K562 (cell line): ENCODE measurements around the gene HOXC5. TPM values are rescaled to one million over a fixed set of nuclear protein-coding genes. Genes with fewer than 3 reads are reported as not detected.

ENCODE experiments used
- ATAC-seq: fragments of 200-7000 bp; cut with Tn5 transposase; 3 replicates; pipeline ENCODE4 v1.9.1; 2020; ENCODE audit warnings: moderate library complexity
- BruUV-seq: library from RNA; stranded (reverse); fragments of 400-500 nt; replicated peaks from 2 replicates; lab custom pipeline; 2021; lab: Mats Ljungman, UMichigan
- CTCF ChIA-PET: fragments of 300-600 bp; formaldehyde crosslinking; extraction: SDS; loops from one replicate; lab custom pipeline; 2021; ENCODE audit warnings: low intra/inter-chr PET ratio; lab: Yijun Ruan, JAX
- POLR2A ChIA-PET: fragments of 300-600, 350-650 bp; sonication (Branson Sonifier 250); formaldehyde crosslinking; extraction: SDS; loops from one replicate; lab custom pipeline; 2021; ENCODE audit warnings: antibody characterized with exemption, inconsistent platforms; lab: Yijun Ruan, JAX
- DNase-seq, 4 experiments: peaks; one replicate each; pipeline versions ENCODE4 v3.0.0 to v3.0.0-alpha.2; 2011 to 2018; ENCODE audit warnings: low spot score in 3 of 4, mixed read lengths in 3 of 4; ENCODE audit errors: extremely low read depth in 1 of 4
- FAIRE-seq: peaks from 2 replicates; lab custom pipeline; 2011; peaks lifted over from hg19 to GRCh38; lab: Jason Lieb, UNC
- H2AFZ ChIP-seq: 2 replicates; pipeline ENCODE4 v1.6.0; 2011; ENCODE audit warnings: low read depth, low read length, control low read depth, inconsistent platforms
- H3K27ac ChIP-seq: fragments of 200-600 bp; 3 replicates; pipeline ENCODE4 v1.8.0; 2011; ENCODE audit warnings: low read depth, mild to moderate bottlenecking, control low read depth, inconsistent platforms, low read length, moderate library complexity, mixed read lengths; ENCODE audit errors: extremely low read depth
- H3K27me3 ChIP-seq, 2 experiments: fragments of 300-600 bp in 1 of 2; 2 replicates in 1 of 2; 3 replicates in 1 of 2; pipeline versions ENCODE4 v1.6.0 to v1.8.0; 2011; ENCODE audit warnings: inconsistent platforms in 2 of 2, low read length in 2 of 2, mild to moderate bottlenecking in 1 of 2, mixed read lengths in 1 of 2, moderate library complexity in 1 of 2; ENCODE audit not compliant: control insufficient read depth in 2 of 2, insufficient read depth in 2 of 2
- H3K36me3 ChIP-seq: fragments of 300-600 bp; 3 replicates; pipeline ENCODE4 v1.8.0; 2011; ENCODE audit warnings: mild to moderate bottlenecking, low read length, inconsistent platforms; ENCODE audit not compliant: control insufficient read depth, insufficient read depth
- H3K4me1 ChIP-seq, 2 experiments: fragments of 200-600 bp in 1 of 2; replicated peaks in 1 of 2; 2 replicates in 1 of 2; 3 replicates in 1 of 2; pipeline versions ENCODE4 v1.5.1 to v1.8.0; 2011; ENCODE audit warnings: inconsistent platforms in 2 of 2, low read length in 2 of 2, mild to moderate bottlenecking in 1 of 2, mixed read lengths in 1 of 2, moderate library complexity in 1 of 2; ENCODE audit not compliant: control insufficient read depth in 2 of 2, insufficient read depth in 2 of 2
- H3K4me2 ChIP-seq: 2 replicates; pipeline ENCODE4 v1.6.1; 2011; ENCODE audit warnings: low read length, control low read depth, inconsistent platforms, mixed read lengths; ENCODE audit not compliant: insufficient read depth
- H3K4me3 ChIP-seq: fragments of 200-600 bp; sonication (generic), shearing (Covaris generic); 2 replicates; pipeline ENCODE4 v1.5.1; 2016; ENCODE audit warnings: control low read depth, inconsistent platforms
- H3K79me2 ChIP-seq: fragments of 200-600 bp; 3 replicates; pipeline ENCODE4 v1.8.0; 2011; ENCODE audit warnings: low read length, inconsistent platforms; ENCODE audit not compliant: control insufficient read depth, insufficient read depth
- H3K9ac ChIP-seq, 2 experiments: 2 replicates each; pipeline versions ENCODE4 v1.6.0 to v1.6.1; 2011; ENCODE audit warnings: low read depth in 2 of 2, low read length in 2 of 2, control low read depth in 1 of 2, inconsistent platforms in 1 of 2, mild to moderate bottlenecking in 1 of 2, mixed read lengths in 1 of 2; ENCODE audit not compliant: insufficient read depth in 1 of 2
- H3K9me1 ChIP-seq: one replicate; pipeline ENCODE4 v1.6.0; 2011; ENCODE audit warnings: inconsistent platforms, mild to moderate bottlenecking, low read length, moderate library complexity; ENCODE audit not compliant: control insufficient read depth, insufficient read depth
- H3K9me3 ChIP-seq: replicated peaks from 2 replicates; pipeline ENCODE4 v1.5.1; 2011; ENCODE audit warnings: low read depth, low read length, inconsistent platforms; ENCODE audit not compliant: control insufficient read depth, insufficient read depth
- H4K20me1 ChIP-seq: replicated peaks from 2 replicates; pipeline ENCODE4 v1.6.1; 2011; ENCODE audit warnings: low read length, inconsistent platforms, mixed read lengths; ENCODE audit not compliant: control insufficient read depth, insufficient read depth
- ASH1L ChIP-seq: fragments of 450-650 bp; IDR thresholded peaks from 2 replicates; pipeline ENCODE4 v1.6.1; 2018; ENCODE audit warnings: borderline replicate concordance, mild to moderate bottlenecking, low read depth; ENCODE audit not compliant: partially characterized antibody
- CBFA2T3 ChIP-seq: fragments of 450-650 bp; IDR thresholded peaks from 2 replicates; pipeline ENCODE4 v1.6.1; 2017
- CC2D1A ChIP-seq: fragments of 450-650 bp; IDR thresholded peaks from 2 replicates; pipeline ENCODE4 v1.6.1; 2017; ENCODE audit warnings: mild to moderate bottlenecking
- ETS1 ChIP-seq: conservative IDR thresholded peaks from 2 replicates; pipeline ENCODE4 v1.6.1; 2011; ENCODE audit warnings: low read depth, mild to moderate bottlenecking, low read length; ENCODE audit not compliant: control insufficient read depth
- FOXJ2 ChIP-seq: fragments of 200-800 bp; sonication (Bioruptor generic); IDR thresholded peaks from 2 replicates; pipeline ENCODE4 v1.6.1; 2016; ENCODE audit warnings: missing genetic modification characterization, missing compliant biosample characterization
- JUND ChIP-seq, 2 experiments: IDR thresholded peaks; 2 replicates in 1 of 2; 3 replicates in 1 of 2; pipeline ENCODE4 v1.6.1; 2011; ENCODE audit warnings: borderline replicate concordance in 2 of 2, low read depth in 2 of 2, low read length in 2 of 2, improper control_type of control experiment in 1 of 2, missing biosample characterization in 1 of 2, missing genetic modification characterization in 1 of 2, missing genetic modification reagents in 1 of 2
- NR2C2 ChIP-seq, 2 experiments: fragments of 200-800 bp in 1 of 2; sonication (Bioruptor generic) in 1 of 2; sonication (generic) in 1 of 2; formaldehyde crosslinking in 1 of 2; IDR thresholded peaks; 2 replicates each; pipeline versions ENCODE4 v1.6.1 to v1.8.0; 2016 to 2022; ENCODE audit warnings: mild to moderate bottlenecking in 1 of 2, missing compliant biosample characterization in 1 of 2, missing genetic modification characterization in 1 of 2, missing genetic modification reagents in 1 of 2
- NR4A1 ChIP-seq, 2 experiments: fragments of 250-450 bp in 1 of 2; fragments of 450-650 bp in 1 of 2; sonication (Bioruptor Pico) in 1 of 2; IDR thresholded peaks; 2 replicates each; pipeline versions ENCODE4 v1.4.0 to v1.6.1; 2016 to 2020; ENCODE audit warnings: mild to moderate bottlenecking in 2 of 2, missing compliant biosample characterization in 1 of 2, missing genetic modification characterization in 1 of 2, moderate library complexity in 1 of 2
- RBM25 ChIP-seq: fragments of 200-400 bp; formaldehyde crosslinking; IDR thresholded peaks from 2 replicates; pipeline ENCODE4 v1.6.1; 2018; ENCODE audit warnings: low read length, low read depth, moderate library complexity; ENCODE audit not compliant: severe bottlenecking
- TAF9B ChIP-seq: fragments of 450-650 bp; IDR thresholded peaks from 2 replicates; pipeline ENCODE4 v1.6.1; 2018; ENCODE audit warnings: mild to moderate bottlenecking; ENCODE audit not compliant: partially characterized antibody
- TRIM28 ChIP-seq: fragments of 450-650 bp; IDR thresholded peaks from 2 replicates; pipeline ENCODE4 v1.6.1; 2017
- ZFPM2 ChIP-seq: fragments of 250-450 bp; sonication (Bioruptor Pico); IDR thresholded peaks from 2 replicates; pipeline ENCODE4 v1.5.1; 2022; ENCODE audit warnings: mild to moderate bottlenecking
- ZNF263 ChIP-seq: sonication (generic); formaldehyde crosslinking; IDR thresholded peaks from 2 replicates; pipeline ENCODE4 v1.8.0; 2022; ENCODE audit warnings: mild to moderate bottlenecking, missing genetic modification reagents, borderline replicate concordance
- WGBS: fragments of 100-300 bp; shearing (Covaris generic); methylation state at CpG from one replicate; pipeline ENCODE4 v1.1.6; 2016; ENCODE audit warnings: low coverage, mixed read lengths; ENCODE audit not compliant: insufficient coverage; ENCODE audit errors: missing lambda C conversion rate; 5-methylcytosine and 5-hydroxymethylcytosine counted together
- in situ Hi-C: fragments of 300-500 bp; cut with MboI; formaldehyde crosslinking; loops from 4 replicates; pipeline ENCODE4 v1.15.0; 2018; ENCODE audit warnings: inconsistent platforms, mixed read lengths
- intact Hi-C: fragments of 100-400 bp; cut with micrococcal nuclease; formaldehyde crosslinking; loops from 2 replicates; pipeline ENCODE4 v1.14.2; 2022
- polyA plus RNA-seq, 8 experiments: library from polyadenylated mRNA; depleted of rRNA in 4 of 8; stranded (reverse) in 5 of 8; unstranded in 3 of 8; fragments of >200 nt; fragmentation: Nextera tagmentation in 2 of 8; fragmentation: Illumina TruSeq in 1 of 8; extraction: Ambion mirVana in 2 of 8; extraction: Trizol in 1 of 8; gene quantifications; 2 replicates each; pipeline versions ENCODE4 v1.2.1 to v1.2.3, GENCODE V29; 2011 to 2014; ENCODE audit warnings: inconsistent platforms in 1 of 8, missing spikeins in 1 of 8
- total RNA-seq, 7 experiments: library from RNA; depleted of rRNA in 6 of 7; stranded (reverse); fragments of >200 nt in 6 of 7; fragmentation: Illumina TruSeq in 2 of 7; extraction: Trizol in 2 of 7; gene quantifications; 2 replicates each; pipeline versions ENCODE4 v1.2.1 to v1.2.3, GENCODE V29; 2011 to 2021; ENCODE audit warnings: low replicate concordance in 1 of 7

The HOXC5 gene
- total and polyA plus RNA-seq, 9 of the 15 experiments (the other 6 are each of a cell fraction or from before 2014, with no cell fraction given) = 0.10 to 0.44 (median 0.18) TPM; not detected in 4

- H3K36me3 ChIP-seq = no peaks in the 10 kb centered on the region
- 54% methylated on average over 5 of the region's 5 CpGs for WGBS
- no peaks in the 10 kb centered on the region; the same call in 2 of the 3 replicates for H3K79me2 ChIP-seq
- H3K4me3 ChIP-seq = no peak overlapping the region
- no peak overlapping the region; a peak in 1 of 4 replicates for H3K9ac ChIP-seq
- no peak overlapping the region for H2AFZ ChIP-seq
- TF ChIP-seq ETS1 (no peak), RBM25 (no peak), ZFPM2 (no peak), NR4A1 (CRISPR knock-in tag; IDR thresholded peaks at IDR 0.05) (no peak), NR4A1 (tag; IDR thresholded peaks at IDR 0.05) (no peak), TRIM28 (no peak), CBFA2T3 (no peak), FOXJ2 (tag) (no peak), ASH1L (no peak), NR2C2 (CRISPR knock-in tag; IDR thresholded peaks at IDR 0.05) (no peak), NR2C2 (tag; IDR thresholded peaks at IDR 0.05) (no peak), CC2D1A (no peak), JUND (IDR thresholded peaks at IDR 0.05; ENCODE audit: borderline replicate concordance, low read depth, low read length) (no peak), JUND (tag; IDR thresholded peaks at IDR 0.05; ENCODE audit: borderline replicate concordance, low read depth, low read length) (no peak), TAF9B (no peak), ZNF263 (CRISPR knock-in tag) (no peak)
- ChIA-PET POLR2A (interaction anchor here (0.6 to 0.8 kb wide), 3 partner anchors 12 to 826 kb away, joined by 3 to 5 read pairs (median 3); no protein-coding TSS in a partner anchor), CTCF (no interaction called here)
- no peak for DNase-seq
- no peak overlapping the region for H3K4me2 ChIP-seq
- H3K4me1 ChIP-seq = peaks cover 10 to 30% of the 10 kb centered on the region in 2 experiments
- no peaks in the 10 kb centered on the region for H3K27me3 ChIP-seq
- H3K27ac ChIP-seq = no peak overlapping the region
- in situ Hi-C loops = loop anchor here (10.0 kb wide), 1 partner anchor 170 kb away; no protein-coding TSS in a partner anchor
- FAIRE-seq = no peak
- ATAC-seq = no peak
- no peaks in the 10 kb centered on the region for H4K20me1 ChIP-seq
- intact Hi-C loops = no loop called here
- H3K9me1 ChIP-seq = no peaks in the 10 kb centered on the region
- no TSS peak for BruUV-seq
- H3K9me3 ChIP-seq = no peaks in the 10 kb centered on the region
Measured at GRCh38 chr12:54024581-54025305, 8.1 kb upstream of the HOXC5 start.
